Ascending aorta (tissue), 2 donors: ENCODE measurements around the gene VSTM2L. TPM values are rescaled to one million over a fixed set of nuclear protein-coding genes. Genes with fewer than 3 reads are reported as not detected.

Experiments used
- DNase-seq, 2 donors: peaks; one replicate each; pipeline ENCODE4 v3.0.0-alpha.2; 2019; ENCODE audit warnings: low spot score in 2 of 2
- H3K27ac ChIP-seq, 2 donors: fragments of 200-600 bp; sonication (generic); one replicate each; pipeline ENCODE4 v1.5.1; 2016 to 2017; ENCODE audit warnings: mild to moderate bottlenecking in 1 of 2
- H3K27me3 ChIP-seq: fragments of 200-600 bp; sonication (generic); one replicate; pipeline ENCODE4 v1.5.1; 2017
- H3K36me3 ChIP-seq, 2 donors: fragments of 200-600 bp; sonication (generic); one replicate each; pipeline ENCODE4 v1.5.1; 2016
- H3K4me1 ChIP-seq, 2 donors: fragments of 200-600 bp; sonication (generic); one replicate each; pipeline ENCODE4 v1.5.1; 2016 to 2017; ENCODE audit warnings: mild to moderate bottlenecking in 1 of 2
- H3K4me3 ChIP-seq, 2 donors: fragments of 200-600 bp; sonication (generic); one replicate each; pipeline ENCODE4 v1.5.1; 2016 to 2017; ENCODE audit warnings: mild to moderate bottlenecking in 1 of 2
- H3K9me3 ChIP-seq, 2 donors: fragments of 200-600 bp; sonication (generic); one replicate each; pipeline ENCODE4 v1.5.1; 2016
- intact Hi-C: fragments of 100-400 bp; cut with DNase I; formaldehyde crosslinking; loops from one replicate; pipeline ENCODE4 v1.15.1; 2023
- total RNA-seq: library from RNA; depleted of rRNA; stranded (reverse); fragments of >200 nt; gene quantifications from one replicate; pipeline ENCODE4 v1.1.0, GENCODE V29; 2016
- TF ChIP-seq, protein P1 (sequence below), 3 experiments: fragments of 200-600 bp in 2 of 3; fragments of 450-650 bp in 1 of 3; sonication (generic) in 2 of 3; IDR thresholded peaks; one replicate each; pipeline ENCODE4 v1.5.1; 2016 to 2019; ENCODE audit warnings: antibody characterized with exemption in 3 of 3, mild to moderate bottlenecking in 1 of 3, moderate library complexity in 1 of 3

The VSTM2L gene
- total RNA-seq, 1 donor from 2014 or later = 1.1 TPM

DNA sequence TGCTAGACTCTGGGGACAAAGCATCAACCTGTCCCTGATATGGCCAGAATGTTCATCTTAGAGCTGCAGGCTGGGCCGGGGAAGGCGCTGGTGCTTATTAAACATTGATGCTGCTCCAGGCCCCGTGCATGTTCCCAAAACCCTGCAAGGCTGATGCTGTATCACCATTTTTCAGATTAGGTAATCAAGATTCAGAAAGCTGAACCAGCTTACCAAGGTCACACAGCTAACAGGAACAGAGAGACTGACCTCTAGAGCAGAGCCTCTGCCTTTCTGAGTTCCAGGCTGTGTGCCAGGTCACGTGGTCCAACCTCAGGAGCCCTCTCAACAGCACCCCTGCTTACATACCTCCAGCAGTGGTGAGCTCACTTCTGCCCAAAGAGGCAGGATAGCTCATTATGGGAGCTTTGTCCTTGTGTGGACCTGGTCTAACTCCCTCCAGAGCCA, 16.1 kb upstream of the VSTM2L start:
- DNase-seq = no peak
- H3K36me3 ChIP-seq = no peaks in the 10 kb centered on the region
- no peaks in the 10 kb centered on the region for H3K4me1 ChIP-seq
- no peaks in the 10 kb centered on the region for H3K9me3 ChIP-seq
- no peak overlapping the region for H3K27ac ChIP-seq
- no peaks in the 10 kb centered on the region for H3K27me3 ChIP-seq
- H3K4me3 ChIP-seq = no peak overlapping the region
- TF ChIP-seq, protein P1, sequence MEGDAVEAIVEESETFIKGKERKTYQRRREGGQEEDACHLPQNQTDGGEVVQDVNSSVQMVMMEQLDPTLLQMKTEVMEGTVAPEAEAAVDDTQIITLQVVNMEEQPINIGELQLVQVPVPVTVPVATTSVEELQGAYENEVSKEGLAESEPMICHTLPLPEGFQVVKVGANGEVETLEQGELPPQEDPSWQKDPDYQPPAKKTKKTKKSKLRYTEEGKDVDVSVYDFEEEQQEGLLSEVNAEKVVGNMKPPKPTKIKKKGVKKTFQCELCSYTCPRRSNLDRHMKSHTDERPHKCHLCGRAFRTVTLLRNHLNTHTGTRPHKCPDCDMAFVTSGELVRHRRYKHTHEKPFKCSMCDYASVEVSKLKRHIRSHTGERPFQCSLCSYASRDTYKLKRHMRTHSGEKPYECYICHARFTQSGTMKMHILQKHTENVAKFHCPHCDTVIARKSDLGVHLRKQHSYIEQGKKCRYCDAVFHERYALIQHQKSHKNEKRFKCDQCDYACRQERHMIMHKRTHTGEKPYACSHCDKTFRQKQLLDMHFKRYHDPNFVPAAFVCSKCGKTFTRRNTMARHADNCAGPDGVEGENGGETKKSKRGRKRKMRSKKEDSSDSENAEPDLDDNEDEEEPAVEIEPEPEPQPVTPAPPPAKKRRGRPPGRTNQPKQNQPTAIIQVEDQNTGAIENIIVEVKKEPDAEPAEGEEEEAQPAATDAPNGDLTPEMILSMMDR (IDR thresholded peaks at IDR 0.05) = no peak
- intact Hi-C loops = no loop called here

DNA sequence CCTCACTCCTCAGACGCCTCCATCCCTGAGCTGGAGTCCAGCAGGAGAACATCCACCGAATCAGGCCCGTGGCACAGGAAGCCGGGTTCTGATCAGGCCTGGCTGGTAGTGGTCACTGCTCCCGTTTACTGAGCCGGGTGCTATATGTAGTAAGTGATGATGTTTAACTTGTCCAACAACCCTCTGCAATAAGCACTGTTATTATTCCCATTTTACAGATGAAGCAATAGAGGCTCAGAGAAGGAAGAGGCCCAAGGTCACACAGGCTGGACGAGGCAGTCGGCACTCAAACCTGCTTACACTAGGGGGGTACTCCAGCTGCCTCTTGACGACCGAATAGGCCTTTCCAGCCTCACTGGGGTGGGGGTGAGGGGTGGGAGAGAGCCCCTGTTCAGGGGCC, 14.3 kb upstream of the VSTM2L start:
- no peak overlapping the region for H3K27ac ChIP-seq
- H3K4me3 ChIP-seq = no peak overlapping the region
- no peaks in the 10 kb centered on the region for H3K4me1 ChIP-seq
- H3K36me3 ChIP-seq = no peaks in the 10 kb centered on the region
- no peaks in the 10 kb centered on the region for H3K27me3 ChIP-seq
- no peak for DNase-seq
- intact Hi-C loops = no loop called here
- H3K9me3 ChIP-seq = no peaks in the 10 kb centered on the region
- TF ChIP-seq, protein P1 (IDR thresholded peaks at IDR 0.05) = no peak

DNA sequence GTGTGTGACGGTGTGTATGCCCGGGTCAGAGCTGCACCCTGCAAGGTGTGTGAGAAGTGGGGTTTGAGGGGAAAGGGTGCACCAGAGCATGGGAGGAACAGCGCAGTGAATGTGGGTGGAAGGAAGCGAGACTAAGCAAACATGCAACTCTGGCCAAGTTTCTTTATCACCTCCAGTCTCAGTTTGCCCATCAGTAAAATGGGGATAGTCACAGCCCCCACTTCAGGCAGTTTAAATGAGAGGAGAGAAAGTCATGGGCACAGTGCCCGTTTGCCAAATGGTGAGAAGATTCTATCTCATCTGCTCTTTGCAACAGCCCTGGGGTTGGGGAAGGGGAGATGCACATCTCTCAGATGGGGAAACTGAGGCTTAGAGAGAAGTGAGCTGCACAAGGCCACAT, 12.8 kb upstream of the VSTM2L start:
- DNase-seq = no peak
- TF ChIP-seq, protein P1 (IDR thresholded peaks at IDR 0.05) = no peak
- H3K36me3 ChIP-seq = no peaks in the 10 kb centered on the region
- intact Hi-C loops = no loop called here
- no peak overlapping the region for H3K27ac ChIP-seq
- H3K4me3 ChIP-seq = no peak overlapping the region
- no peaks in the 10 kb centered on the region for H3K27me3 ChIP-seq
- H3K9me3 ChIP-seq = no peaks in the 10 kb centered on the region
- H3K4me1 ChIP-seq = no peaks in the 10 kb centered on the region

DNA sequence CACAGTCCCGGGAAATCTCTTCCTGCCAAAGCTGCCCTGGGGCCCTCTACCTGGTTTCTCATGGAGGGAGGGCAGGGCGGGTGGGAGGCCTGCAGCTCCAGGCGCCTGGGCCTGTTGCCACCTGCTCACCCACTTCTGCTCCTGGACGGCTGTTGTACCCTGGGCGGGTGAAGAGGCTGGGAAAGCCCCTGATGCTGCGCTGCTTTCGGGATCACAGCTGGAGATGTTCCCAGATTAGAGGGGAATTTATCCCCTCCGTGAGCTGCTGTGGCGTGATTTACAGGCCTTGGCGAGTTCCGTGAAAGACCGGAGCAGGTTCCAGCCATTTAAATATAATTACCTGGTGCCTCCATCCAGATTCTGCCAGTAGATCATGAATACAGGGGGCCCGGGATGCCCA, 12.3 kb upstream of the VSTM2L start:
- Histone ChIP-seq H3K27me3 (no peaks in the 10 kb centered on the region), H3K36me3 (no peaks in the 10 kb centered on the region), H3K9me3 (no peaks in the 10 kb centered on the region), H3K27ac (no peak overlapping the region), H3K4me1 (no peaks in the 10 kb centered on the region), H3K4me3 (no peak overlapping the region)
- no peak for DNase-seq
- intact Hi-C loops = no loop called here
- TF ChIP-seq, protein P1 (IDR thresholded peaks at IDR 0.05) = no peak

DNA sequence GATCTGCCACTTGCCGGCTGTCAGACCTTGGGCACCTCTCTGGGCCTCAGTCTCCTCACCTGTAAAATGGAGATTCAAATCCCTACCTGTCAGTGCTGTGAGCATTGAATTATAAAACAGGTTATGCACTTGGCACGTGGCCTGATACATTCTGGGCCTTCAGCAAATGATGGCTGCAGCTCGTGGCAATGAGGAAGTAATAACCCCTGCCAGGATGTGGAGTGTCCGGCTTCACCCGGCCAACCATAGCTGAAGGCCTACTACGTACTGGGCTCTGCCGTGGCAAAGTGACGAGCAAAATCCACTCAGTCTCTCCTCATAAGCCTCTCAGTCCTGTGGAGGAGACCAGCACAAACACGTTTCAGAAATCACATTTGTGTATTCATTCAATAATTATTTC, 10.9 kb upstream of the VSTM2L start:
- Histone ChIP-seq H3K4me1 (no peaks in the 10 kb centered on the region), H3K27me3 (no peaks in the 10 kb centered on the region), H3K4me3 (no peak overlapping the region), H3K36me3 (no peaks in the 10 kb centered on the region), H3K27ac (no peak overlapping the region), H3K9me3 (no peaks in the 10 kb centered on the region)
- intact Hi-C loops = no loop called here
- TF ChIP-seq, protein P1 (IDR thresholded peaks at IDR 0.05) = no peak
- no peak for DNase-seq

DNA sequence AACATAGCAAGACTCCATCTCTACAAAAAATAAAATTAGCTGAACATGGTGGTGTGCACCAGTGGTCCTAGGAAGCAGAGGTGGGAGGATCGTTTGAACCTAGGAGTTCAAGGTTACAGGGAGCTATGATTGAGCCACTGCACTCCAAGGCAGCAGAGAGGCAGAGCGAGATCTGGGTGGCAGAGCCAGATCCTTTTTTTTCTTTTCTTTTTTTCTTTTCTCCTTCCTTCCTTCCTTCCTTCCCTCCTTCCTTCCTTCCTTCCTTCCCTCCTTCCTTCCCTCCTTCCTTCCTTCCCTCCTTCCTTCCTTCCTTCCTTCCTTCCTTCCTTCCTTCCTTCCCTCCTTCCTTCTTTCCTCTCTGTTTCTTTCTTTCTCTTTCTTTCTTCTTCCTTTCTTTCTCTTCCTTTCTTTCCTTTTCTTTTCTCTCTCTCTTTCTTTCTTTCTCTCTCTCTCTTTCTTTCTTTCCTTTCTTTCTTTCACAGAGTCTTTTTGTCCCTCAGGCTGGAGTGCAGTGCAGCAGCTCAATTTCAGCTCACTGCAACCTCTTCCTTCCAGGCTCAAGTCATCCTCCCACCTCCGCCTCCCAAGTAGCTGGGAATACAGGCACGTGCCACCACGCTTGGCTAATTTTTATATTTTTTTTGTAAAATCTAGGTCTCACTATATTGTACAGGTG, 9.2 kb upstream of the VSTM2L start:
- Histone ChIP-seq H3K36me3 (no peaks in the 10 kb centered on the region), H3K27me3 (no peaks in the 10 kb centered on the region), H3K4me1 (no peaks in the 10 kb centered on the region), H3K4me3 (no peak overlapping the region), H3K9me3 (no peaks in the 10 kb centered on the region), H3K27ac (no peak overlapping the region)
- DNase-seq = no peak
- TF ChIP-seq, protein P1 (IDR thresholded peaks at IDR 0.05) = no peak
- intact Hi-C loops = no loop called here
